Hepatocyte (in vitro differentiated cells): Measurements from ENCODE around the gene SOX6. TPM values are rescaled to one million over a fixed set of nuclear protein-coding genes. Genes with fewer than 3 reads are reported as not detected.
A peak's percentile ranks its signal among the peaks of the same experiment; 100 is the strongest.

Experiments
- DNase-seq: peaks from one replicate; pipeline ENCODE4 v3.0.0-alpha.2; 2016; ENCODE audit warnings: low spot score
- H2AFZ ChIP-seq: fragments of 200-600 bp; sonication (generic); 2 replicates; pipeline ENCODE4 v1.6.0; 2016; ENCODE audit warnings: antibody characterized with exemption, mild to moderate bottlenecking
- H3K27ac ChIP-seq: fragments of 200-600 bp; sonication (generic); 2 replicates; pipeline ENCODE4 v1.5.1; 2016; ENCODE audit warnings: mild to moderate bottlenecking
- H3K27me3 ChIP-seq: fragments of 200-600 bp; sonication (generic); 2 replicates; pipeline ENCODE4 v1.6.1; 2016
- H3K36me3 ChIP-seq: fragments of 200-600 bp; sonication (generic); replicated peaks from 2 replicates; pipeline ENCODE4 v1.5.1; 2016; ENCODE audit warnings: low read depth; ENCODE audit not compliant: insufficient read depth
- H3K4me1 ChIP-seq: fragments of 200-600 bp; sonication (generic); 2 replicates; pipeline ENCODE4 v1.5.1; 2016; ENCODE audit warnings: mild to moderate bottlenecking, moderate library complexity; ENCODE audit not compliant: insufficient read depth
- H3K4me2 ChIP-seq: fragments of 200-600 bp; sonication (generic); 2 replicates; pipeline ENCODE4 v1.6.0; 2016
- H3K4me3 ChIP-seq: fragments of 200-600 bp; sonication (generic); 2 replicates; pipeline ENCODE4 v1.5.1; 2016; ENCODE audit warnings: mild to moderate bottlenecking
- H3K79me2 ChIP-seq: fragments of 200-600 bp; sonication (generic); 2 replicates; pipeline ENCODE4 v1.6.0; 2017; ENCODE audit warnings: mild to moderate bottlenecking
- H3K9me2 ChIP-seq: fragments of 200-600 bp; sonication (generic); replicated peaks from 2 replicates; pipeline ENCODE4 v1.6.0; 2017; ENCODE audit warnings: mild to moderate bottlenecking; ENCODE audit not compliant: insufficient read depth
- H3K9me3 ChIP-seq: fragments of 200-600 bp; sonication (generic); 2 replicates; pipeline ENCODE4 v1.5.1; 2016; ENCODE audit warnings: low read depth, mild to moderate bottlenecking
- H4K20me1 ChIP-seq: fragments of 200-600 bp; sonication (generic); 2 replicates; pipeline ENCODE4 v1.6.0; 2016; ENCODE audit warnings: mild to moderate bottlenecking; ENCODE audit not compliant: insufficient read depth, poor library complexity, severe bottlenecking
- EZH2 ChIP-seq: fragments of 200-600 bp; sonication (generic); IDR thresholded peaks from 2 replicates; pipeline ENCODE4 v1.6.1; 2016; ENCODE audit warnings: antibody characterized with exemption, mild to moderate bottlenecking, borderline replicate concordance
- EZH2phosphoT487 ChIP-seq: fragments of 200-600 bp; sonication (generic); IDR thresholded peaks from one replicate; pipeline ENCODE4 v1.6.1; 2018; ENCODE audit warnings: antibody characterized with exemption, mild to moderate bottlenecking, low read depth, moderate library complexity; ENCODE audit not compliant: unreplicated experiment, severe bottlenecking
- WGBS: methylation state at CpG from one replicate; pipeline ENCODE4 v1.1.6; 2016; ENCODE audit warnings: low lambda C conversion rate; ENCODE audit errors: missing lambda C conversion rate; 5-methylcytosine and 5-hydroxymethylcytosine counted together
- polyA plus RNA-seq: library from polyadenylated mRNA; unstranded; fragments of >200 nt; fragmentation: Nextera tagmentation; extraction: Ambion mirVana; gene quantifications from 2 replicates; pipeline ENCODE4 v1.2.1, GENCODE V29; 2016
- total RNA-seq: library from RNA; depleted of rRNA; stranded (reverse); fragments of >200 nt; gene quantifications from 2 replicates; pipeline ENCODE4 v1.2.3, GENCODE V29; 2014
- TF ChIP-seq, protein P1 (sequence below): fragments of 200-600 bp; sonication (generic); IDR thresholded peaks from 2 replicates; pipeline ENCODE4 v1.5.1; 2016; ENCODE audit warnings: antibody characterized with exemption, mild to moderate bottlenecking; ENCODE audit not compliant: poor library complexity

Gene SOX6
- total and polyA plus RNA-seq, 2 experiments from 2014 or later: 23.2 to 75.7 TPM

- no peaks in the 10 kb centered on the region for H3K9me3 ChIP-seq
- no peak for DNase-seq
- TF ChIP-seq EZH2phosphoT487 (no peak), EZH2 (no peak)
- no peaks in the 10 kb centered on the region for H3K36me3 ChIP-seq
- H3K79me2 ChIP-seq: no peaks in the 10 kb centered on the region
- no peaks in the 10 kb centered on the region for H3K27me3 ChIP-seq
- 58% methylated on average over 1 of the region's 1 CpG for WGBS
- H3K27ac ChIP-seq: no peak overlapping the region
- no peak overlapping the region for H2AFZ ChIP-seq
- no peaks in the 10 kb centered on the region for H3K4me1 ChIP-seq
- H3K4me3 ChIP-seq: no peak overlapping the region
- no peak overlapping the region for H3K4me2 ChIP-seq
- H4K20me1 ChIP-seq: no peaks in the 10 kb centered on the region
- no peaks in the 10 kb centered on the region for H3K9me2 ChIP-seq
These were observed 85.1 kb downstream of the SOX6 start for GRCh38 chr11:16271258-16271657.

- no peaks in the 10 kb centered on the region for H4K20me1 ChIP-seq
- no peak overlapping the region for H3K4me3 ChIP-seq
- no peak overlapping the region for H3K27ac ChIP-seq
- no peaks in the 10 kb centered on the region for H3K9me3 ChIP-seq
- H3K36me3 ChIP-seq: no peaks in the 10 kb centered on the region
- no peaks in the 10 kb centered on the region for H3K27me3 ChIP-seq
- H2AFZ ChIP-seq: no peak overlapping the region
- H3K9me2 ChIP-seq: no peaks in the 10 kb centered on the region
- TF ChIP-seq, protein P1, sequence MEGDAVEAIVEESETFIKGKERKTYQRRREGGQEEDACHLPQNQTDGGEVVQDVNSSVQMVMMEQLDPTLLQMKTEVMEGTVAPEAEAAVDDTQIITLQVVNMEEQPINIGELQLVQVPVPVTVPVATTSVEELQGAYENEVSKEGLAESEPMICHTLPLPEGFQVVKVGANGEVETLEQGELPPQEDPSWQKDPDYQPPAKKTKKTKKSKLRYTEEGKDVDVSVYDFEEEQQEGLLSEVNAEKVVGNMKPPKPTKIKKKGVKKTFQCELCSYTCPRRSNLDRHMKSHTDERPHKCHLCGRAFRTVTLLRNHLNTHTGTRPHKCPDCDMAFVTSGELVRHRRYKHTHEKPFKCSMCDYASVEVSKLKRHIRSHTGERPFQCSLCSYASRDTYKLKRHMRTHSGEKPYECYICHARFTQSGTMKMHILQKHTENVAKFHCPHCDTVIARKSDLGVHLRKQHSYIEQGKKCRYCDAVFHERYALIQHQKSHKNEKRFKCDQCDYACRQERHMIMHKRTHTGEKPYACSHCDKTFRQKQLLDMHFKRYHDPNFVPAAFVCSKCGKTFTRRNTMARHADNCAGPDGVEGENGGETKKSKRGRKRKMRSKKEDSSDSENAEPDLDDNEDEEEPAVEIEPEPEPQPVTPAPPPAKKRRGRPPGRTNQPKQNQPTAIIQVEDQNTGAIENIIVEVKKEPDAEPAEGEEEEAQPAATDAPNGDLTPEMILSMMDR: no peak
- TF ChIP-seq EZH2phosphoT487 (no peak), EZH2 (no peak)
- peaks cover 4% of the 10 kb centered on the region for H3K4me1 ChIP-seq
- no peak for DNase-seq
- no peaks in the 10 kb centered on the region for H3K79me2 ChIP-seq
- no peak overlapping the region for H3K4me2 ChIP-seq
These were observed 90.3 kb downstream of the SOX6 start for GRCh38 chr11:16266021-16266420.

DNA sequence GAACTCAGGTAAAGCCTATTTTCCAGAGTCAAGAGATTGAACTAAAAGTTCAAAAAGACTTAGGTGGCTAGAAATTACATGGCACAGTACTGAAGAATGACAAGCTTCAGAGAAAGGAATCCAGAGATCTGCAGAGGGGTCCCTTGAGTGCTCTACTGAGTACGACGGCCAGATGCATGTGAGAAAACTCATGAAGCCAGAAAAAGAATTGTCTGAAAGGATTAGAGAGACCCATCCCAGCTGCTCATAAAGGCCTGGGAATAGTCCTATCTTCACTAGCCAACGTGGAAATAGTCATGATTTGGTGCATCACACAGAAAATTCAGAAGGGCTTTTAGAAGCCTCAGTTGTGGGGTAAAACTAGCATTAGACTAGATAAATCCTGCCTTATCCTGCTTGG lies 91.3 kb downstream of the SOX6 start:
- Histone ChIP-seq H3K79me2 (no peaks in the 10 kb centered on the region), H3K27ac (no peak overlapping the region), H3K4me3 (no peak overlapping the region), H4K20me1 (no peaks in the 10 kb centered on the region), H3K4me1 (peaks cover 4% of the 10 kb centered on the region), H3K27me3 (no peaks in the 10 kb centered on the region), H3K9me3 (no peaks in the 10 kb centered on the region), H3K36me3 (no peaks in the 10 kb centered on the region), H3K9me2 (no peaks in the 10 kb centered on the region), H3K4me2 (no peak overlapping the region), H2AFZ (no peak overlapping the region)
- no peak for DNase-seq
- TF ChIP-seq EZH2 (no peak), EZH2phosphoT487 (no peak)
- TF ChIP-seq, protein P1: no peak
- WGBS: 68% methylated on average over 3 of the region's 3 CpGs

GRCh38 chr11:16262645-16262955 lies 93.7 kb downstream of the SOX6 start:
- no peak overlapping the region for H3K27ac ChIP-seq
- DNase-seq: no peak
- H3K4me3 ChIP-seq: no peak overlapping the region
- H3K9me3 ChIP-seq: no peaks in the 10 kb centered on the region
- peak overlapping the region; percentile 63 for H3K4me2 ChIP-seq
- H3K79me2 ChIP-seq: no peaks in the 10 kb centered on the region
- no peaks in the 10 kb centered on the region for H3K36me3 ChIP-seq
- no peaks in the 10 kb centered on the region for H4K20me1 ChIP-seq
- peaks cover 4% of the 10 kb centered on the region for H3K4me1 ChIP-seq
- no peaks in the 10 kb centered on the region for H3K27me3 ChIP-seq
- TF ChIP-seq, protein P1: no peak
- no peak for TF ChIP-seq EZH2phosphoT487
- TF ChIP-seq EZH2: no peak
- H2AFZ ChIP-seq: no peak overlapping the region
- no peaks in the 10 kb centered on the region for H3K9me2 ChIP-seq
